ENCODE measurements around the gene REP15.
"Not testable (repeated sequence)": the region's sequence is repeated elsewhere in the genome, so short reads cannot be mapped to it uniquely, and the experiment has no call there.

REP15 gene

DNA sequence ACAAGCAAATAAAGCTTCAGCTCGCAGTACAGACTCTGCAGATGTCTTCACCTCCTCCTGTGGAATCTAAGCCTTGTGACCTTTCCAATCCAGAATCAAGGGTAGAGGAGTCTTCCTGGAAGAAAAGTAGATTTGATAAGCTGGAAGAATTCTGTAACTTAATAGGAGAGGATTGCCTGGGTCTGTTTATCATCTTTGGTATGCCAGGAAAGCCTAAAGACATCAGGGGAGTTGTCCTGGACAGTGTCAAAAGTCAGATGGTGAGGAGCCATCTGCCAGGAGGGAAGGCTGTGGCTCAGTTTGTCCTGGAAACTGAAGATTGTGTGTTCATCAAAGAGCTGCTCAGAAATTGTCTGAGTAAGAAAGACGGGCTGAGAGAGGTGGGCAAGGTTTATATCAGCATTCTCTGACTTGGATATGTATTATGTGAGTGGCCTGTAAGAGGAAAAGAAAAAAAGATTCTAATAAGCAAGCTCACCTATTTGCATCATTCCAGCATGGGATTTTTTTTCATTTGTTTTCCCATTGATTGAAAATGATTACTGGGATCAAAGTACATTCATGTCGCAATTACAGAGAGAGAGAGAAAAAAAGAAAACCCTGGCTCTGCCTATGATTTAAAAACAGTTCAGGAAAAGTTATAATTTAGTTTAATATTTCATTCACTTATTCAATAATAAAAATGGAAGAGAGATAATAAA, 767 bp downstream of the REP15 start:
- no peak for DNase-seq (ENCODE audit: low read depth)

GRCh38 chr12:27703720-27704452, 7.6 kb downstream of the REP15 start:
- peak; percentile 75 for DNase-seq (ENCODE audit: low read depth)

GRCh38 chr12:27705263-27705662, 9.0 kb downstream of the REP15 start:
- no peak for DNase-seq (ENCODE audit: low read depth)

DNA sequence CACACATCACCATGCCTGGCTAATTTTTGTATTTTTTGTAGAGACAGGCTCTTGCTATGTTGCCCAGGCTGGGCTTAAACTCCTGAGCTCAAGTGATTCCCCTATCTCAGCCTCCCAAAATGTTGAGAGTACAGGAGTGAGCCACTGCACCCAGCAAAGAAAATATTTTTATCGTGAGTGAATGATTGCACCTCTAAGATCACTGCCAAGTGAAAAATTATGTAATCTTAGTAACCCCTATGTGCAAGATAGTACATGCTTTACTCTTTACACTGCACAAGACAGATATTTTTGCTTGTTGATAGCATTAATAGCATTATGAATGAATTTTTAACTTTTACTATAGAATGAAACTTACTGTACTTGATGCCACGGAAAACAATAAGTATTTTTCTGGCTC, 11.0 kb downstream of the REP15 start:
- no peak for DNase-seq (ENCODE audit: low read depth)

GRCh38 chr12:27709212-27709931, 13.1 kb downstream of the REP15 start:
- no peak for DNase-seq (ENCODE audit: low read depth)

- DNase-seq (ENCODE audit: low read depth) = peak; percentile 29
Observed at GRCh38 chr12:27709932-27710591, 13.8 kb downstream of the REP15 start.

- DNase-seq (ENCODE audit: low read depth) = peak; percentile 90
Observed at GRCh38 chr12:27710592-27711316, 14.5 kb downstream of the REP15 start, which contains the start of gene MRPS35. Gene MRPS35 (plus strand): TSS chr12:27710832. CDS start chr12:27710844, 12 bp downstream.

DNA sequence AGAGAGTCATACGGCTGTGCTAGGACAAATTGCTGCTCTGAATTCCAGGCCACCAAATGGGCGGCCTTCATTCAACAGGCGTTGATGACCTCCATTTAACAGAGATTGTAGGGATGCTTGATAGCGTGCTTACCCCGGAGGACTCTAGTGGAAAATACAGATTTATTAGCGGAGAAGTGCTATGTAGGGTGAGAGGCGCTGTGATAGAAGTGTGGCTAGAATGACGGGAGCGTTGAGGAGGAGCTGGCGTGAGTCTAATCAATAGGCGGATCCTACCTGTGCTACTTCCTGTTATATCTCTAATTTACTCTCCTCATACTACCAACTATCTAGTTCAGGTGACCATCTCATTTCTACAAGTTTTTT, 15.1 kb downstream of the REP15 start:
- no peak for DNase-seq (ENCODE audit: low read depth)

GRCh38 chr12:27711967-27712366, 15.7 kb downstream of the REP15 start:
- DNase-seq (ENCODE audit: low read depth) = no peak

- no peak for DNase-seq (ENCODE audit: low read depth)
Observed at GRCh38 chr12:27723212-27723611, 27.0 kb downstream of the REP15 start.

DNA sequence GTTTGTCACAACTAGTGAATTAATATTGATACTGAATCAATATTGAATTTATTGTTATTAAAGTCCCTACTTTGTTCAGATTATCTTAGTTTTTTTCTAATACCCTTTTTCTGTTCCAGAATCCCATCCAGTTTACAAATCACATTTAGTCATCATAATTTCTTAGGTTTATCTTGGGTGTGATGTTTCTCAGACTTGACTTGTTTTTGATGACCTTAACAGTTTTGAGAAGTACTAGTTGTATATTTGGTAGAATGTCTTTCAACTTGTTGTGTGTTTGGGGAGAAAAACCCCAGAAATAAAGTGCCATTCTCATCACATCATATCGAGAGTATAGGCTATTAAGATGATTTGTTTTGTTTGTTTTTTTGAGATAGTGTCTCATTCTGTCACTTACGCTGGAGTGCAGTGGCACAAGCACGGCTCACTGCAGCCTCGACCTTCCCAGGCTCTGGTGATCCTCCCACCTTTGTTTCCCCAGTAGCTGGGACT, 33.9 kb downstream of the REP15 start:
- no peak for DNase-seq (ENCODE audit: low read depth)

DNA sequence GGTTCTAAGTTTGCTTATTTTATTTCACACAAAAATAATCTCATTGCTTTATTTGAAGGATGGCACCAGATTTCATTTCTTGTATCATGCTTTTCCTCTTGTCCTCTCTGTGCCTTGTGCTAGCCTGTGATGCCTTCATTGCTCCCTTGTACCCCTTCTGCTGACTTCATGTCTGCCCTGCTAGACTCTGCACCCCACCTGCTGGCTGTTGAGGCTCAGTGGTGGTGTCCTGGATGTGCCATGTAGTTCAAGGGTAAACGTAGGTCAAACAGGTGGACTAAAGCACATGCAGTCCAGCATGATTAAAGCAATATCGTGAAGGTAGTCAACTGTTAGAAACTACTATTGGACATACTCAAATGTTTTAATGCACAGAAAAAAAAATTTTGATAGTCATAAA, 36.0 kb downstream of the REP15 start:
- no peak for DNase-seq (ENCODE audit: low read depth)

DNA sequence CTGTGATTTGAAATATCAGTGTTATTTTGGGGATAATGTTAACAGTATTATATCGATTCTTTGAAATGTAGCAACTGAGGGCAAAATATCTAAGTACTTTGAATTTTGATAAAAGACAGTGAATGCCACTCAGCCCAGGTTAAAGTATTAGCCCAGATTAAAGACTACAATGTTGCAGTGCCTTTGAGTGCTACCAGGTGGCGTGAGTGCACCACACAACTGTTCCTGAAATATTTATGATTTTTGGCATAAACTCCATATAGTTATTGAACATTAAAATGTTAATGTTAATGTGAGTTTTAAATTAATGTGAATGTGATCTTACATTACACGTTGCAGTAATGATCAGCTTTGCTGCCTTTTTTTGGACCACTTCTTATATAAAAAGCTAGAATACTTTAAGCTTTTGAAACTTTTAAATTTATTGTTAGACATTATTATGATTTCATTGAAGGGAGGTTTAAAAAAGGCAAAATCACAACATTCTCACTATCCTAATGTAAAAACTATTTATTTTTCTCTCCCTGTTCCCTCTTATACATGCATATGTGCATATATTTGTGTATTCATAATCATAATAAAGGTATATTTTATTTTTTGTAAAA, 36.9 kb downstream of the REP15 start:
- DNase-seq (ENCODE audit: low read depth) = peak; percentile 14

GRCh38 chr12:27733791-27734190, 37.5 kb downstream of the REP15 start:
- no peak for DNase-seq (ENCODE audit: low read depth)

DNA sequence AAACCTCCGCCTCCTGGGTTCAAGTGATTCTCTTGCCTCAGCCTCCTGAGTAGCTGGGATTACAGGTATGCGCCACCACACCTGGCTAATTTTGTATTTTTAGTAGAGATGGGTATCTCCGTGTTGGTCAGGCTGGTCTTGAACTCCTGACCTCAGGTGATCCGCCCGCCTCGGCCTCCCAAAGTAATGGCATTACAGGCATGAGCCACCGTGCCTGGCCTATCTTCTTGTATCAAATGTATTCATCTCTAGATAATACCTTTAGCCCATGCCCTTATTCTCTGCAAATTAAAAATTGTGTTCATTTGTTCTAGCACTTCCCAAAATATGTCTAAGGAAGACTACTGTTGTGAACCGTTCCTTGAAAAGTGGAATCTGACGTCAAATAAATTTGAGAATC, 38.1 kb downstream of the REP15 start:
- not testable (repeated sequence) for DNase-seq (ENCODE audit: low read depth)

DNA sequence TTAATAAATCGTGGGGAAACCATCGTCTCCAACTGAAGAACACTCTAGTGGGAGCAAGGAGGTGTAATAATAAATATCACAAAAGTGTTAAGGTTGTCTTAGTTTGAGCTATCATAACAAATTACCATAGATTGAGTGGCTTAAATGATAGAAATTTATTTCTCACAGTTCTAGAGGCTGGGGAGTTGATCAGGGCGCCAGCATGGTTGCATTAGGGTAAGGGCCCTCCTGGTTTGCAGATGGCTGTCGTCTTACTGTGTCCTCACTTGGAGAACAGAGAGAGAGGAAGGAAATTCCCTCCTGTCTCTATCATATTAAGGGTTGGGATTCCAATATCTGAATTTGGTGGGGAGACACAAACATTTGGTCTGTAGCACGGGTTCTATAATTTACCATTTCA, 47.4 kb downstream of the REP15 start:
- DNase-seq (ENCODE audit: low read depth) = no peak

DNA sequence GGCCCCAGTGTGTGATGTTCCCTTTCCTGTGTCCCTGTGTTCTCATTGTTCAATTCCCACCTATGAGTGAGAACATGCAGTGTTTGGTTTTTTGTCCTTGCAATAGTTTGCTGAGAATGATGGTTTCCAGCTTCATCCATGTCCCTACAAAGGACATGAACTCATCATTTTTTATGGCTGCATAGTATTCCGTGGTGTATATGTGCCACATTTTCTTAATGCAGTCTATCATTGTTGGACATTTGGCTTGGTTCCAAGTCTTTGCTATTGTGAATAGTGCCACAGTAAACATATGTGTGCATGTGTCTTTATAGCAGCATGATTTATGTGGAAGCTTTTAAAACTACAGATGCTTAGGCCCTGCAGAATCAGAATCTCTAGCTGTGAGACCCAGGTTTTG, 49.5 kb downstream of the REP15 start:
- DNase-seq (ENCODE audit: low read depth) = not testable (repeated sequence)

All from stromal cell of bone marrow (primary cell).